ENCODE measurements around the gene PLCG1.

GRCh38 chr20:41152108-41152757 lies 14.9 kb downstream of the PLCG1 start:
- TF ChIP-seq CTCF (IDR thresholded peaks at IDR 0.05) (no peak), POLR2A (IDR thresholded peaks at IDR 0.05) (no peak)
